T-helper 2 cell treated with Interferon-gamma antibody and Interleukin-4, amounts not matched to agents 100 ng/mL and 5 ng/mL, for 36 hours (primary cell): Measurements from ENCODE around the gene PROM1. TPM values are rescaled to one million over a fixed set of nuclear protein-coding genes. Genes with fewer than 3 reads are reported as not detected.

Experiments used
- intact Hi-C: fragments of 100-400 bp; cut with micrococcal nuclease; formaldehyde crosslinking; loops from one replicate; pipeline ENCODE4 v1.15.1; 2023
- total RNA-seq: library from RNA; stranded (reverse); gene quantifications from 2 replicates; pipeline ENCODE4 v1.2.3, GENCODE V29; 2022

PROM1 gene
- total RNA-seq, 1 donor from 2014 or later = not detected

GRCh38 chr4:16029886-16030285 lies 53.9 kb downstream of the PROM1 start:
- intact Hi-C loops = no loop called here

GRCh38 chr4:16029262-16029661 lies 54.6 kb downstream of the PROM1 start:
- intact Hi-C loops = no loop called here

- intact Hi-C loops = loop anchor here (2.0 kb wide), 2 partner anchors 177 to 889 kb away; no protein-coding TSS in a partner anchor
Observed at GRCh38 chr4:16027626-16028025, 56.2 kb downstream of the PROM1 start.

DNA sequence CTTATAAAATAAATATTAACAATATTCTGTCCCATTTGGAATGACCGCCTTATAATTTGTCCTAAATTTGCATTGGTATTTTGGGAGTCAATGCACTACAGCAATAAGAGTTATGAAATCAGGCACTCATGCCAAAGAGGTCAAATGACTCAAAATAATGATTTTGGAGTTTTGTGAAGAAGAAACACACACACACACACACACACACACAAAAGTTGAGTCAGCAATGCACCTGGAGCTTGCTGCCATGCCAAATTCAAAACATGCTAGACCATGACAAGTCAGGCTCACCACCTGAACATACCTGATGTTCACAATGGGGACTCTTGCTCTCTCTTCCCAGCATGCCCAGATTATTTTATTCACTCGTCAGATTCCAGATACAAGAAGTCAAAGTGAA lies 56.7 kb downstream of the PROM1 start:
- intact Hi-C loops = loop anchor here (2.0 kb wide), 2 partner anchors 178 to 890 kb away; no protein-coding TSS in a partner anchor

DNA sequence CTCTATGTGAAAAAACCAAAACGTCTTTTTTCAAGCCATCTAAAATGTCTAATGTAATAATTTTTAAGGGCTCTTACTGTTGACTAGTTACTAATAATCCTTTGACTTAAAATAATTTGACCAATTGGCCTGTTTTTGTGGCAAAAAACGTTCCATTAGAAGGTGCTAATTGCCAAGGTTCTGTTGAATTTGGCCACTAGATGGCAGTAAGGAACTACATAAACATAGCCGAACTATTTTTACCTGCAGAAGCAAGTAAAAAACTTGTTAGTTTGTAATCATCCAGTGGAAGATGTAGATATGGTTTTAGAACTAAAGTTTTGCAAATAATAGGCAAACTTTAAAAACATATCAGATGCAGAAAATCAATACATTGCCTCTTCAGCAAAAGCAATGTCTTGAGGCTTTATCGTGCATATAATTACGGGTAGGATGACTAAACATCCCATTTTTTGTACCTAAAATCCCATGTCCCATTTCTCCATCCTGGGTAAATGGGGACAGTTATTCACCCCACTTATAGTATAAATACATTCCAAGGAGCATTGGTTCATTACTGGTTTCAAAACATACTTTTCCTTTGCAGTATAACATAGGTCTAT lies 57.6 kb downstream of the PROM1 start:
- intact Hi-C loops = loop anchor here (1.0 to 2.0 kb wide), 4 partner anchors 179 to 891 kb away; no protein-coding TSS in a partner anchor

- intact Hi-C loops = no loop called here
Observed at GRCh38 chr4:16025268-16025667, 58.6 kb downstream of the PROM1 start.

GRCh38 chr4:16023776-16024408 lies 59.9 kb downstream of the PROM1 start:
- intact Hi-C loops = no loop called here

DNA sequence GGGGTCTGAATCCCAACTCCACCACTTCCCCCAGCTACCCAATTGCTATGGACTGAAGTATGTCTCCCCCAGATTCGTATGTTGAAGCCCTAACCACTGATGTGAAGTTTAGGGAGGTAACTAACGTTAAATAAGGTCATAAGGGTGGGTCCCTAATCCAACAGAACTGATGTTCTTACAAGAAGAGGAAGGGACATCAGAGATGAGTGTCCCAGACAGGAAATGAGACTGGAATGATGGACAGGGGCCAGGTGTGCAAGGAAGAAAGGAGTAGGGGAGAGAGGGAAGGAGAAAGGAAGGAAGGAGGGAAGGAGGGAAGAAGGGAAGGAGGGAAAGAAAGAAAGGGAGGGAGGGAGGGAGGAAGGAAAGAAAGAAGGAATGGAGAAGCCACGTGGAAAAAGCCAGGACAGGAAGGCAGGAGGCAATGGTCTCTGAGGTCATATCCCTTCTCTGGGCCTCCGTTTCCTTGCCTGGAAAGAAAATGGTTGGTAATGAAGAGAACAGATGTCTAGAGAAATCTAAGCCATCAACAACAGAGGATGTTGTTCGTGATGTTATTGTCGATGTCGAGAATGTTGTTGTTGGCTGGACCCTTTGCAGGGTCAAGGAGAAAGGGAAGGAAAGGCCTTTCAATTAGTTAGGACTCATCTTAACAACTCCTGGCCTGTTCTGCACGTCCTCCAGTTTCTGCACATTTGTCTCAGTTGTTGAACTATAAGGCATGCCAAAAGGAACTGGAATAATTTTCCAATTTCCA lies 61.8 kb downstream of the PROM1 start:
- intact Hi-C loops = no loop called here

DNA sequence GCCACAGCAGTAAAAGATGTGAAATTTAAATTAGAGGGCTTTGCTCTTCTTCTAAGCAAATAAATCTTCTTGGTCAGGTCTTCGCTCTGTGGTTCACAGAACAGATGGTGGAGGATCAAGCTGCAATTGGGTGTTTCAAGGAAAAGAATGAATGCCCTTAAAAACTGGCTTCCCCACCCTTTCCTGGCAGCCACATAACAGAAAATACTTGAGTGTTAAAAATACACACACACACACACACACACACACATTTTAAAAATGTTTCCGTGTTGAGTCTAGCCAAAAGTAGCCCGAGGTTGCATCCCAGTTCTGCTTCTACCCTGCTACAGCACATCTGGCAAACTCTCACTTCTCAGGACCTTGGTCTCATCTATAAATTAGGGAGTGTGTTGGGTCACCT lies 64.2 kb downstream of the PROM1 start:
- intact Hi-C loops = no loop called here

- intact Hi-C loops = no loop called here
Observed at GRCh38 chr4:16018841-16019240, 65.0 kb downstream of the PROM1 start.

GRCh38 chr4:16018061-16018676 lies 65.7 kb downstream of the PROM1 start:
- intact Hi-C loops = no loop called here

- intact Hi-C loops = no loop called here
Observed at GRCh38 chr4:16016536-16016935, 67.3 kb downstream of the PROM1 start.

DNA sequence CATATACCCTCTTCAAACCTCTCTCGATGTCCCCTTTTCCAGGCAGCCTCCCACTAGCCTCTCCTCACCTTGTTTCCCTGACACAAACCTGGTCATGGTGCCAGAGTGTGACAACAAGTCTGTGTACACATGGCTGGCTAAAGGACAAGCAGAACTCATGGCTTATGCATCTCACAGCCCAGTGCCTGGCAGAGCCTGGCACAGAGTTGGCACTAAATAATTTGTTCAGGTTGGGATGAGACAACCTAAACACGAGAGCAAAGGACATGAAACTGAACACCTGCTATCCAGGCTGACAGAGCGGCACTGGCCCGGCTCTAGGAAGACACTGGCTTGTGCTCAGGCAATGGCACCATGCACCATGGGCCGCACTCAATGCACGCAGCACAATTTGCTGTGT lies 72.7 kb downstream of the PROM1 start:
- intact Hi-C loops = no loop called here

DNA sequence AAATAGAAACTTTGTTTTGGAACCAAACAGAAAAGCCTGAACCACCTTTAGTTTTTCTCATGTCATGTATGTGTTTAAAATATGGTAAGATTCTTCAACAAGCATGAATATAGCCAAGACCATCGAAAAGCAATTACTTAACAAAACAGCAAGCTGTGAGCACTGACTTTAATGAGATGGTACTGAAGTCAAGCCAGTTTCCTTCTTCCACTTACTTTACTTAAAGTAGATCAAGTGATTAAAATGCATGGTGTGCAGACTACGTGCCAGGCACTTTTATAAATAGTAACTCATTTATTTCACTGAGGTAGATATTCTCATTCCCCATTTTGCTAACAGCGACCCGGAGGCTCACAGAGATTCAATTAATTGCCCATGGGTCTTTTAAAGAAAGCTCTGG lies 74.7 kb downstream of the PROM1 start:
- intact Hi-C loops = loop anchor here (10.0 kb wide), 1 partner anchor 534 kb away; no protein-coding TSS in a partner anchor

- intact Hi-C loops = loop anchor here (10.0 kb wide), 1 partner anchor 533 kb away; no protein-coding TSS in a partner anchor
Observed at GRCh38 chr4:16007471-16008095, 76.2 kb downstream of the PROM1 start.

DNA sequence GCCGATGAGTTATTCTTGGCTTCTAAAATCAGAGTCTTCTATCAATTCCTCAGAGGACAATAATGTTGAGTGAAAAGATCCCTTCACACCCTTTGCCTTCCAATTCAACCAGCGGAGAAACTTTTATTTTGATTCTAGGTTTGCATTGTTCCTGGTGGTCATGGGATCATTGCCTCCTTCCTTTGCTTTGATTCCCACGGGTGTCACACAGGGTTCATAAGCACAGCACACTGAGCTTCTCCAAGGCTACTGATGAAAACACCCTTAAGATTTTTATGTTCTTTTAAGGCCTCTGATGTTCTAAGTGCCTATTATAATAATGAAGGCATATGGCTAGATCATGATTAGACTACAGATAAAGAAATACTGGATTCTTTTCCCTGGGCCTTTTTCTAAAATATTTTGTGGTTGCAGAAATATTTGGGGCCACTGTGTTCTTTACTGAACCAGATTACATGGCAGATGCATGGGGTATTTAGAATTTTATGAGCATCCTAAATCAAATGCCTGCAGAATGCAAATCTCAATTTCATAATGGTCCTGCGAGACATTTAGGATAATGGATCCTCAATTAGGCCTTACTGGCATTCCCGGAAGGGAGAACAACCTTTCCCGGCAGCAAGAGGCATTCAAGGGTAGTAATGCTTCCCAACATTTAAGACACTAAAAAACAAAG lies 76.9 kb downstream of the PROM1 start:
- intact Hi-C loops = loop anchor here (10.0 kb wide), 1 partner anchor 532 kb away; no protein-coding TSS in a partner anchor

- intact Hi-C loops = loop anchor here (10.0 kb wide), 1 partner anchor 531 kb away; no protein-coding TSS in a partner anchor
Observed at GRCh38 chr4:16005676-16006075, 78.1 kb downstream of the PROM1 start.

GRCh38 chr4:16001484-16001858 lies 82.4 kb downstream of the PROM1 start:
- intact Hi-C loops = loop anchor here (1.0 to 10.0 kb wide), 6 partner anchors 38 to 769 kb away; partner anchors contain the start of gene FGFBP2

- intact Hi-C loops = loop anchor here (1.0 to 10.0 kb wide), 6 partner anchors 38 to 769 kb away; partner anchors contain the start of gene FGFBP2
Observed at GRCh38 chr4:16000708-16001483, 82.9 kb downstream of the PROM1 start.

DNA sequence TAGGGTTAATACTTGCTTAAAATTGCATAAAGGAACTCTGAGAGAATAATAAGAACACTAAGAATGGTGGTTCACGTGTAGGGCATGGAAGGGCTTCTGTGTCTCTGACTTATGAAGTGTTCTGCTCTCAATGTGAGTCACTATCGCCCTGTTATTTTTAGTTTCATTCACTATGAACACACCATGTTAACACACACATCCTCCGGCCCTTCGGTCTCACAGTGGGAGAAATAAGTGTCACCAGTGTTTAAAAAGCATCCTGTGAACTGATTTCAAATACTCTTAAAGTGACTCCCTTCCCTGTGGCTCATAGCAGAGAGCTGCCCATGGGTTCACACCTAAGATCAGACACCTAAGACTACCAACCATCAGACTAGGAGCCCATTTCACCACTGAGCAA lies 87.0 kb downstream of the PROM1 start:
- intact Hi-C loops = no loop called here
